ENCODE results near the gene RPL14. TPM values are rescaled to one million over a fixed set of nuclear protein-coding genes. Genes with fewer than 3 reads are reported as not detected.

The RPL14 gene
- total and polyA plus RNA-seq, 2 of the 13 experiments (the other 11 are each of a cell fraction or from before 2014, with no cell fraction given) = 502 to 1,291 TPM

DNA sequence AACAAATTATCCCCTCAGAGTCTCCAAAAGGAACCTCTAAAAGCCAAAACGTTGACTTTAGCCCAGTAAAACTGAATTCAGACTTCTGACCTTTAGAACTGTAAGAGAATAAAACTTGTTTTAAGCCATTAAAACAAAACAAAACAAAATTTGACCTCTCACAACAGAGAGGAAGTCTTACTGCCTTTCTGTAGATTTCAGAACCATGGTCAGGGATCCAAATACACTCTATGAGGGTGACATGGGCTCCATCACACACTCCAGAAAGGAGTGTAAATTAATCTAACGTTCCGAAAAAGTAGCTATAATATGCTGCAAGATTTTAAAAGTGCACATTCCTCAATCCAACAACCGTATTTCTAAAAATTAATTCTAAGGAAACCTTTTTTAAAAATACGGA is 19.2 kb upstream of the RPL14 start:
- H2AFZ ChIP-seq (ENCODE audit: low read length) = no peak overlapping the region
- 64% methylated on average over 5 of the region's 5 CpGs for WGBS (ENCODE audit: low lambda C conversion rate)
- no peak for FAIRE-seq
- H4K20me1 ChIP-seq (ENCODE audit: insufficient read depth, low read length) = no peaks in the 10 kb centered on the region
- intact Hi-C loops (cut with micrococcal nuclease; ENCODE audit: unreplicated experiment) (no loop called here), in situ Hi-C loops (cut with HindIII; ENCODE audit: extremely low pct_ligation_motif_present, low pct_unique_long_range_greater_than_20kb) (no loop called here)
- BruUV-seq (replicated peaks) = no TSS peak
- no peak overlapping the region for H3K4me2 ChIP-seq (ENCODE audit: low read depth, low read length)
- CTCF ChIA-PET (ENCODE audit: low intra/inter-chr PET ratio, low total read pairs) = no interaction called here
- no peaks in the 10 kb centered on the region for H3K4me1 ChIP-seq (ENCODE audit: insufficient read depth, low read length)
- no peak for ATAC-seq
- no peak for DNase-seq (ENCODE audit: low spot score)
- H3K9me3 ChIP-seq (ENCODE audit: low read length) = no peaks in the 10 kb centered on the region
- H3K27me3 ChIP-seq (ENCODE audit: control insufficient read depth in 1 of 2, insufficient read depth in 2 of 2, low read length in 2 of 2) = no peaks in the 10 kb centered on the region
- no peak overlapping the region for H3K9ac ChIP-seq (ENCODE audit: insufficient read depth, low read depth, low read length)
- H3K79me2 ChIP-seq (ENCODE audit: insufficient read depth, low read length) = no peaks in the 10 kb centered on the region
- no peak overlapping the region for H3K27ac ChIP-seq (ENCODE audit: extremely low read length, insufficient read depth, low read length)
- TF ChIP-seq PRDM4 (CRISPR knock-in tag; IDR thresholded peaks at IDR 0.05; ENCODE audit: borderline replicate concordance) (no peak), PRPF4 (IDR thresholded peaks at IDR 0.05; ENCODE audit: low read depth, low read length, poor library complexity, severe bottlenecking) (no peak), HNF4A (CRISPR knock-in tag; IDR thresholded peaks at IDR 0.05) (no peak), MIER2 (CRISPR knock-in tag; IDR thresholded peaks at IDR 0.05) (0 out of 2 replicates have a peak, but pooled peaks have one; percentile 41), RARA (CRISPR knock-in tag; IDR thresholded peaks at IDR 0.05) (no peak)
- TF ChIP-seq, protein P1, sequence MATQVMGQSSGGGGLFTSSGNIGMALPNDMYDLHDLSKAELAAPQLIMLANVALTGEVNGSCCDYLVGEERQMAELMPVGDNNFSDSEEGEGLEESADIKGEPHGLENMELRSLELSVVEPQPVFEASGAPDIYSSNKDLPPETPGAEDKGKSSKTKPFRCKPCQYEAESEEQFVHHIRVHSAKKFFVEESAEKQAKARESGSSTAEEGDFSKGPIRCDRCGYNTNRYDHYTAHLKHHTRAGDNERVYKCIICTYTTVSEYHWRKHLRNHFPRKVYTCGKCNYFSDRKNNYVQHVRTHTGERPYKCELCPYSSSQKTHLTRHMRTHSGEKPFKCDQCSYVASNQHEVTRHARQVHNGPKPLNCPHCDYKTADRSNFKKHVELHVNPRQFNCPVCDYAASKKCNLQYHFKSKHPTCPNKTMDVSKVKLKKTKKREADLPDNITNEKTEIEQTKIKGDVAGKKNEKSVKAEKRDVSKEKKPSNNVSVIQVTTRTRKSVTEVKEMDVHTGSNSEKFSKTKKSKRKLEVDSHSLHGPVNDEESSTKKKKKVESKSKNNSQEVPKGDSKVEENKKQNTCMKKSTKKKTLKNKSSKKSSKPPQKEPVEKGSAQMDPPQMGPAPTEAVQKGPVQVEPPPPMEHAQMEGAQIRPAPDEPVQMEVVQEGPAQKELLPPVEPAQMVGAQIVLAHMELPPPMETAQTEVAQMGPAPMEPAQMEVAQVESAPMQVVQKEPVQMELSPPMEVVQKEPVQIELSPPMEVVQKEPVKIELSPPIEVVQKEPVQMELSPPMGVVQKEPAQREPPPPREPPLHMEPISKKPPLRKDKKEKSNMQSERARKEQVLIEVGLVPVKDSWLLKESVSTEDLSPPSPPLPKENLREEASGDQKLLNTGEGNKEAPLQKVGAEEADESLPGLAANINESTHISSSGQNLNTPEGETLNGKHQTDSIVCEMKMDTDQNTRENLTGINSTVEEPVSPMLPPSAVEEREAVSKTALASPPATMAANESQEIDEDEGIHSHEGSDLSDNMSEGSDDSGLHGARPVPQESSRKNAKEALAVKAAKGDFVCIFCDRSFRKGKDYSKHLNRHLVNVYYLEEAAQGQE (IDR thresholded peaks at IDR 0.05; ENCODE audit: borderline replicate concordance in 1 of 2, low read depth in 1 of 2, low read length in 2 of 2) = peak in 1 of 2 experiments; percentile 86; a peak in 3 of 4 replicates
- H3K36me3 ChIP-seq (replicated peaks in 1 of 2; ENCODE audit: control insufficient read depth in 1 of 2, insufficient read depth in 2 of 2, low read length in 2 of 2) = no peaks in the 10 kb centered on the region
- no peak overlapping the region for H3K4me3 ChIP-seq (replicated peaks in 1 of 3; ENCODE audit: insufficient read depth in 1 of 3, low read depth in 2 of 3, low read length in 3 of 3)
- POLR2A ChIA-PET = no interaction called here
